HG03442 (cell line): Measurements from ENCODE around the gene KIF2C.
A peak's percentile ranks its signal among the peaks of the same experiment; 100 is the strongest.
"Not testable (repeated sequence)": the region's sequence is repeated elsewhere in the genome, so short reads cannot be mapped to it uniquely, and the experiment has no call there.

Experiments
- ATAC-seq: cut with Tn5 transposase; IDR thresholded peaks from one replicate; pipeline ENCODE4 v1.9.1; 2021; ENCODE audit warnings: mild to moderate bottlenecking, moderate library complexity; ENCODE audit not compliant: unreplicated experiment

Gene KIF2C

GRCh38 chr1:44718091-44718490 lies 21.5 kb upstream of the KIF2C start:
- no peak for ATAC-seq

- ATAC-seq = no peak
Observed at GRCh38 chr1:44719318-44719717, 20.3 kb upstream of the KIF2C start.

- ATAC-seq = no peak
Observed at GRCh38 chr1:44720281-44720680, 19.4 kb upstream of the KIF2C start.

GRCh38 chr1:44721485-44722361 lies 17.9 kb upstream of the KIF2C start:
- peak; percentile 74 for ATAC-seq

GRCh38 chr1:44723064-44723463 lies 16.6 kb upstream of the KIF2C start:
- no peak for ATAC-seq

- ATAC-seq = no peak
Observed at GRCh38 chr1:44723496-44724295, 15.9 kb upstream of the KIF2C start.

- ATAC-seq = no peak
Observed at GRCh38 chr1:44724296-44724954, 15.2 kb upstream of the KIF2C start.

- no peak for ATAC-seq
Observed at GRCh38 chr1:44724955-44725698, 14.5 kb upstream of the KIF2C start.

GRCh38 chr1:44730741-44731512 lies 8.7 kb upstream of the KIF2C start, which contains the start of gene RNU5D-1:
Gene RNU5D-1 (minus strand): TSS chr1:44731170.
- peak; percentile 69 for ATAC-seq

- no peak for ATAC-seq
Observed at GRCh38 chr1:44733365-44733764, 6.3 kb upstream of the KIF2C start.

GRCh38 chr1:44733784-44734183 lies 5.9 kb upstream of the KIF2C start:
- no peak for ATAC-seq

GRCh38 chr1:44735992-44736391 lies 3.6 kb upstream of the KIF2C start:
- ATAC-seq = no peak

GRCh38 chr1:44738953-44739306 lies 707 bp upstream of the KIF2C start:
- not testable (repeated sequence) for ATAC-seq

GRCh38 chr1:44740179-44740617 lies 561 bp downstream of the KIF2C start:
- no peak for ATAC-seq

GRCh38 chr1:44743211-44743610 lies 3.6 kb downstream of the KIF2C start:
- ATAC-seq = no peak

GRCh38 chr1:44747878-44748277 lies 8.2 kb downstream of the KIF2C start:
- ATAC-seq = no peak

GRCh38 chr1:44757420-44757819 lies 17.8 kb downstream of the KIF2C start:
- ATAC-seq = no peak

- ATAC-seq = no peak
Observed at GRCh38 chr1:44759077-44759476, 19.4 kb downstream of the KIF2C start.

- no peak for ATAC-seq
Observed at GRCh38 chr1:44760876-44761275, 21.2 kb downstream of the KIF2C start.

- not testable (repeated sequence) for ATAC-seq
Observed at GRCh38 chr1:44766421-44766820, 26.8 kb downstream of the KIF2C start.
